Hypothalamus (tissue), 51 donors: Measurements from ENCODE around the gene HAUS1.
"Not testable (repeated sequence)": the region's sequence is repeated elsewhere in the genome, so short reads cannot be mapped to it uniquely, and the experiment has no call there.

Experiments used
- DNase-seq, 51 donors: peaks; one replicate each; lab custom pipeline; 2025; lab: John Stamatoyannopoulos, UW

HAUS1 gene

GRCh38 chr18:46155641-46156051 is 51.5 kb downstream of the HAUS1 start:
- DNase-seq = no peak

GRCh38 chr18:46156124-46156745 is 52.0 kb downstream of the HAUS1 start:
- no peak for DNase-seq

- DNase-seq = peak in 1 of 51 donors; percentile 20
Measured at GRCh38 chr18:46156843-46157242, 52.7 kb downstream of the HAUS1 start.

GRCh38 chr18:46158499-46158898 is 54.3 kb downstream of the HAUS1 start:
- no peak for DNase-seq

- DNase-seq = no peak
Measured at GRCh38 chr18:46160050-46160798, 56.0 kb downstream of the HAUS1 start.

- not testable (repeated sequence) for DNase-seq
Measured at GRCh38 chr18:46160840-46161239, 56.7 kb downstream of the HAUS1 start.

- DNase-seq = no peak
Measured at GRCh38 chr18:46161703-46162396, 57.7 kb downstream of the HAUS1 start.

GRCh38 chr18:46163091-46163490 is 58.9 kb downstream of the HAUS1 start:
- no peak for DNase-seq

- DNase-seq = no peak
Measured at GRCh38 chr18:46163941-46164499, 59.8 kb downstream of the HAUS1 start.

GRCh38 chr18:46164502-46164901 is 60.3 kb downstream of the HAUS1 start:
- not testable (repeated sequence) for DNase-seq

GRCh38 chr18:46164920-46165319 is 60.7 kb downstream of the HAUS1 start:
- no peak for DNase-seq

GRCh38 chr18:46166261-46166970 is 62.2 kb downstream of the HAUS1 start:
- no peak for DNase-seq

GRCh38 chr18:46167971-46168370 is 63.8 kb downstream of the HAUS1 start:
- peak in 1 of 51 donors; percentile 17 for DNase-seq

- DNase-seq = peak in 3 of 51 donors; percentile 12 to 14 (median 12)
Measured at GRCh38 chr18:46169464-46169941, 65.3 kb downstream of the HAUS1 start.

- no peak for DNase-seq
Measured at GRCh38 chr18:46171331-46171730, 67.1 kb downstream of the HAUS1 start.

- peak; percentile 65 to 93 (median 86) for DNase-seq
Measured at GRCh38 chr18:46173393-46174341, 69.5 kb downstream of the HAUS1 start.

GRCh38 chr18:46174342-46175041 is 70.3 kb downstream of the HAUS1 start:
- DNase-seq = peak in 24 of 51 donors; percentile 2 to 55 (median 27)

- no peak for DNase-seq
Measured at GRCh38 chr18:46176001-46176400, 71.8 kb downstream of the HAUS1 start.
